Parathyroid adenoma (tissue), 2 donors: ENCODE data around the gene RNPC3.
A peak's percentile ranks its signal among the peaks of the same experiment; 100 is the strongest.

ENCODE experiments used
- H2AFZ ChIP-seq: fragments of 300-600 bp; sonication (generic); one replicate; pipeline ENCODE4 v1.7.0; 2017; ENCODE audit warnings: antibody characterized with exemption, mild to moderate bottlenecking
- H3K27ac ChIP-seq: fragments of 300-600 bp; sonication (generic); one replicate; pipeline ENCODE4 v1.7.0; 2017
- H3K27me3 ChIP-seq: fragments of 300-600 bp; sonication (generic); one replicate; pipeline ENCODE4 v1.7.0; 2017; ENCODE audit warnings: low read length; ENCODE audit not compliant: control insufficient read depth, insufficient read depth
- H3K36me3 ChIP-seq: fragments of 300-600 bp; sonication (generic); one replicate; pipeline ENCODE4 v1.7.0; 2017; ENCODE audit warnings: low read length; ENCODE audit not compliant: control insufficient read depth, insufficient read depth
- H3K4me1 ChIP-seq: fragments of 300-600 bp; sonication (generic); one replicate; pipeline ENCODE4 v1.7.0; 2017; ENCODE audit warnings: control low read depth
- H3K4me2 ChIP-seq: fragments of 300-600 bp; sonication (generic); one replicate; pipeline ENCODE4 v1.7.0; 2017; ENCODE audit warnings: low read length
- H3K4me3 ChIP-seq: fragments of 300-600 bp; sonication (generic); one replicate; pipeline ENCODE4 v1.7.0; 2017; ENCODE audit warnings: low read depth, low read length
- H3K79me2 ChIP-seq: fragments of 300-600 bp; sonication (generic); one replicate; pipeline ENCODE4 v1.7.0; 2017; ENCODE audit warnings: control low read depth
- H3K9ac ChIP-seq: fragments of 300-600 bp; sonication (generic); one replicate; pipeline ENCODE4 v1.7.0; 2017; ENCODE audit warnings: mild to moderate bottlenecking
- H3K9me3 ChIP-seq: fragments of 300-600 bp; sonication (generic); one replicate; pipeline ENCODE4 v1.7.0; 2017; ENCODE audit warnings: low read length; ENCODE audit not compliant: control insufficient read depth
- TF ChIP-seq, protein P1 (sequence below): fragments of 300-600 bp; sonication (generic); IDR thresholded peaks from one replicate; pipeline ENCODE4 v1.7.0; 2017; ENCODE audit warnings: antibody characterized with exemption, mild to moderate bottlenecking
- donor health status: primary hyperparathyroidism.

RNPC3 gene

DNA sequence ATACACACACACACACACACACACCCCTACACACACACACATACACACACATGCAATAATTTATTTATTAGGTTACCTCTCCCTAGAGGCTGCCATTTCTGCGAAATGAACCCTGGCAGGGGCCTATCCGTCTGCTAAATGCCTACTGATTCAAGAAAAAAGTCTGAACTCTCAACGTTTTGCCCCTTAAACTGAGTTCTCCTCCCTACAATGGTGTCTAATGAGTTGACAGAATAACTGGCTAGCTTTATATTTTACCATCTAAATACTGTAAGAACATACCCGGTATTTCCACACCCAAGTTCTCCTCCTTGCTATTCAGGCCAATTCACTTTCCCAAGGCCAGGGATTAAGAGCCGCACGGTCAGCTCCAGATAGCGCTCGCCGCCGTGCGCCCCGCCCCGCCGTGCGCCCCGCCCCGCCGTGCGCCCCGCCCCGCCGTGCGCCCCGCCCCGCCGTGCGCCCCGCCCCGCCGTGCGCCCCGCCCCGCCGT is 339 bp upstream of the RNPC3 start:
- Histone ChIP-seq H3K27me3 (no peaks in the 10 kb centered on the region), H3K79me2 (peaks cover 3% of the 10 kb centered on the region), H3K36me3 (no peaks in the 10 kb centered on the region), H3K9ac (no peak overlapping the region), H3K4me1 (peaks cover 3% of the 10 kb centered on the region), H2AFZ (peak overlapping the region; percentile 27), H3K4me3 (peak overlapping the region; percentile 24), H3K27ac (no peak overlapping the region), H3K9me3 (no peaks in the 10 kb centered on the region), H3K4me2 (peak overlapping the region; percentile 55)
- TF ChIP-seq, protein P1, sequence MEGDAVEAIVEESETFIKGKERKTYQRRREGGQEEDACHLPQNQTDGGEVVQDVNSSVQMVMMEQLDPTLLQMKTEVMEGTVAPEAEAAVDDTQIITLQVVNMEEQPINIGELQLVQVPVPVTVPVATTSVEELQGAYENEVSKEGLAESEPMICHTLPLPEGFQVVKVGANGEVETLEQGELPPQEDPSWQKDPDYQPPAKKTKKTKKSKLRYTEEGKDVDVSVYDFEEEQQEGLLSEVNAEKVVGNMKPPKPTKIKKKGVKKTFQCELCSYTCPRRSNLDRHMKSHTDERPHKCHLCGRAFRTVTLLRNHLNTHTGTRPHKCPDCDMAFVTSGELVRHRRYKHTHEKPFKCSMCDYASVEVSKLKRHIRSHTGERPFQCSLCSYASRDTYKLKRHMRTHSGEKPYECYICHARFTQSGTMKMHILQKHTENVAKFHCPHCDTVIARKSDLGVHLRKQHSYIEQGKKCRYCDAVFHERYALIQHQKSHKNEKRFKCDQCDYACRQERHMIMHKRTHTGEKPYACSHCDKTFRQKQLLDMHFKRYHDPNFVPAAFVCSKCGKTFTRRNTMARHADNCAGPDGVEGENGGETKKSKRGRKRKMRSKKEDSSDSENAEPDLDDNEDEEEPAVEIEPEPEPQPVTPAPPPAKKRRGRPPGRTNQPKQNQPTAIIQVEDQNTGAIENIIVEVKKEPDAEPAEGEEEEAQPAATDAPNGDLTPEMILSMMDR: no peak

DNA sequence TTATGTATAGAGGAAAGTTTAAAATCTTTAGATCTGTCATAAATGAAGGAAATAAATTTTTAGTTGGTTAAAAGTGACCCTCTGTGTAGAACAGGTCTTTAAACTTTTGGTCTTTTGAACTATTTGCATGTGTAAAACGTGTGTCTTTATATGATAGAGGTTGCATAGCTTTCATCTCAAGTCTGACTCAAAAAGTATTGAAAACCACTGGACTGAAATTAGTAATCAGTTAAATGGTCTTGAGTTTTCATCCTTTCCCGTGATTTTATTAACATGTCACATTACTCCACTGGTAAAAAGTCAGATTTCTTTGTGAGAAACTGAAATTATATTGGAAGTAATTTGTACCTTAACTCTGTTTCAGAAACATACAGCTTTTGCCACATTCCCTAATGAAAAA is 1.8 kb downstream of the RNPC3 start:
- Histone ChIP-seq H3K9ac (no peak overlapping the region), H3K27me3 (no peaks in the 10 kb centered on the region), H3K4me1 (peaks cover 3% of the 10 kb centered on the region), H3K79me2 (peaks cover 6% of the 10 kb centered on the region), H2AFZ (no peak overlapping the region), H3K4me3 (peak overlapping the region; percentile 95), H3K27ac (no peak overlapping the region), H3K9me3 (no peaks in the 10 kb centered on the region), H3K36me3 (no peaks in the 10 kb centered on the region), H3K4me2 (peak overlapping the region; percentile 81)
- TF ChIP-seq, protein P1: no peak

DNA sequence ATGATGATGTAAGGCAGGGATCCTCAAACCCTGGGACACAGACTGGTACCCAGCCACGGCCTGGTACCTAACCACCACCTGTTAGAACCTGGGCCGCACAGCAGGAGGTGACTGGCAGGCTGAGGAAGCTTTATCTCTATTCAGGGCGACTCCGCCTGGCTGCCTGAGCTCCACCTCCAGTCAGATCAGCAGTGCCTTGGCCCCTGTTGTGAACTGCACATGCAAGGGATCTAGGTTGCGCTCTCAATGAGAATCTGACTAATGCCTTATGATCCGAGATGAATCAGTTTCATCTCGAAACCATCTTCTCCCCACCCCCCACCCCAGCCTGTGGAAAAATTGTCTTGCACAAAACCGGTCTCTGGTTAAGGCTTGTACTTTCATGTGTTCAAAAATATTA is 4.2 kb downstream of the RNPC3 start:
- no peak overlapping the region for H3K4me2 ChIP-seq
- H3K9me3 ChIP-seq: no peaks in the 10 kb centered on the region
- no peak overlapping the region for H3K4me3 ChIP-seq
- no peaks in the 10 kb centered on the region for H3K36me3 ChIP-seq
- TF ChIP-seq, protein P1: no peak
- H3K79me2 ChIP-seq: peaks cover 6% of the 10 kb centered on the region
- H3K27ac ChIP-seq: no peak overlapping the region
- H3K9ac ChIP-seq: no peak overlapping the region
- H3K27me3 ChIP-seq: no peaks in the 10 kb centered on the region
- peaks cover 3% of the 10 kb centered on the region for H3K4me1 ChIP-seq
- no peak overlapping the region for H2AFZ ChIP-seq

DNA sequence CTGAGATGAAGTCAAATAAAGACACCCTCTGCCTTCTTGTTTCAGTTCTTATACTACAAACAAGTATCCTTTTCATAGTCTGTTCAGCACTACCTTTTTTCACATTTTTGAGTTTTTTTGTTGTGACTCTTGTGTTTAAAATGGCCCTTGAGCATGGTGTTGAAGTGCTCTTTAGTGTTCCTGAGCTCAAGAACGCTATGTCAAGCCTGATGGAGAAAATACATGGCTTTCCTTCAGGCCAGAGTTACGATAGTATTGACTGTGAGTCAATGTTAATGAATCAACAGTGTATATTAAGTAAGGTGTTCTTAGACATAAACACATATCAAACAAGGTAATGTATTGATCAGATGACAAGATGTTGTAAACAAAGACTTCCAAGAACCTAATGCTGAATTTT is 12.7 kb downstream of the RNPC3 start:
- Histone ChIP-seq H2AFZ (no peak overlapping the region), H3K27ac (no peak overlapping the region), H3K4me1 (no peaks in the 10 kb centered on the region), H3K4me3 (no peak overlapping the region), H3K9me3 (no peaks in the 10 kb centered on the region), H3K9ac (no peak overlapping the region), H3K79me2 (no peaks in the 10 kb centered on the region), H3K4me2 (no peak overlapping the region), H3K36me3 (no peaks in the 10 kb centered on the region), H3K27me3 (no peaks in the 10 kb centered on the region)
- TF ChIP-seq, protein P1: no peak

DNA sequence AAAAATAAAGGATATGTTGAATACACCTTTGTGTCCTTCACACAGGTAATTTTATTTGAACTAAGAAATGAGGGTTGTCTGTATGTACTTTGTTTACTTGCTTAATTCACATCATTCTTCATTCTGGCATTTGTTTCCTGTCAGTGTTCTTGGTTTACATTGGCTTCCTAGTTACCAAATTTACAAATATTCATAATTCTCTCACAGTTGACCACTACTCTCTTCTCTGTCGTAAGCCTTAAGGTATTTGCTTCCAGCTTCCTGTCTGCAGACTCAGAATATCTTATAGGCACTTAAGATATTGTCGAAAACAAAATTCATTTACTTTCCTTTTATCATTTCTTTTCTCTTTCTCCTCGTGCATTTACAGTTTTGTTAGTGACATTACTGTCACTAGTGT is 15.9 kb downstream of the RNPC3 start:
- Histone ChIP-seq H3K9me3 (no peaks in the 10 kb centered on the region), H3K27me3 (no peaks in the 10 kb centered on the region), H3K4me1 (no peaks in the 10 kb centered on the region), H2AFZ (no peak overlapping the region), H3K9ac (no peak overlapping the region), H3K79me2 (no peaks in the 10 kb centered on the region), H3K36me3 (peaks cover 4% of the 10 kb centered on the region), H3K27ac (no peak overlapping the region), H3K4me3 (no peak overlapping the region), H3K4me2 (no peak overlapping the region)
- TF ChIP-seq, protein P1: no peak
